HCEC 1CT (cell line): ENCODE measurements around the gene IQSEC2.
A peak's percentile ranks its signal among the peaks of the same experiment; 100 is the strongest.

ENCODE experiments used
- DNase-seq: peaks from one replicate; pipeline ENCODE4 v3.0.0-alpha.2; 2017

Gene IQSEC2

DNA sequence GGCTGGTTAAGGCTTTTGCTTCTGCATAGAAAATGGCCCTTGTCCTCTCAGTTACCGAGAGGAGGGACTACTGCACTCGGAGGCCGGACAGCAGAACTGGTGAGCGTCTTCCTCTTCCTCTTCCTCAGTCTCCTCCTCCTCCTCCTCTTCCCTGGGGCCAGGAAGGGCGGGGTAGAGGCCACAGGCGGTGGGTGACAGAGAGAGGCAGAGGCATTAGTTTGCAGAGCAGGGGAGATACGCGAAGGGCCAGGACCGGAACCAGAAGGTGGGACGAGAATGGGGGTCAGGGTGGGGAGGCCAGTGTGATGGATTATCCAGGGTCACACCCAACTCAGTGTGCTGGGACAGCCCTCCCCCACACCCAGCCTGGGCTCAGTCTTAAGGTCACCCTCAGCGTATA is 14.5 kb downstream of the IQSEC2 start:
- DNase-seq: no peak

DNA sequence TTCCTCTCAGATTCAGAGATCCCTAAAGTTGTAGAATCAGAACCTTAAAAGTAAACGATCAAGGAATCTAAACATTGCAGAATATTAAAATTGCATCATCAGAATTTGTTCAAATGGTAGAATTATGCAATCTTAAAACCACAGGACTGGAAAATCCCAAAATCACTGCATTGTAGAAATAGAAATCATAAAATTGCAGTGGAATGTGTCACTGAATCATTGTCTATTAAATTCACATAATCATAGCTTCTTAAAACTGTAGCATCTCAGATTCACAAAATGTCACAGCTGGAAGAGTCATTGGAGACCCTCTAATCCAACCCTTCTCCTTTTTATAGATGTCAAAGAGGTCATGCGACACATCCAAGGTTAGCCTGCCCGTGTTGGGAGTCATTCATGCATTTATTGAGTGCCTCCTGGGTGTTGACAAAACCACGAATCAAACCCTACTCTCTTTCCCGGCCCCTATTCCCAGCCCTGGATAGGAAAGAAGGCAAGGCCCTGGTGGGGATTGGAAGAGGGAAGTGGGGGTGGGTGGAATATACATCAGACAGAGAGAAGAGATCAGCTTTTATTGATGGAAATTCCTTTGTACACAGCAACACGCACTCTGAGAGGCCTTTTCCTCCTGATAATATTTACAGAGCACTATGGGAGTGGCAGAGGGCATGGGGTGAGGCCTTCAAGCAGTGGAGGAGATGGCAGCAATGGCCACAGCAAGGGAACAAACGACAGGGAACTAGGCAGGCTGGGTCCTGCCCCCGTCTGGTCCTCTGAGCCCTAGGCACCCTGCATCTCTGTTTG is 15.4 kb downstream of the IQSEC2 start:
- peak; percentile 72 for DNase-seq

- DNase-seq: peak; percentile 64
Measured at GRCh38 chrX:53263597-53264094, 17.7 kb downstream of the IQSEC2 start.

GRCh38 chrX:53262918-53263394 is 18.4 kb downstream of the IQSEC2 start:
- peak; percentile 79 for DNase-seq

GRCh38 chrX:53262189-53262917 is 19.0 kb downstream of the IQSEC2 start:
- no peak for DNase-seq

GRCh38 chrX:53261355-53261972 is 19.9 kb downstream of the IQSEC2 start:
- no peak for DNase-seq

DNA sequence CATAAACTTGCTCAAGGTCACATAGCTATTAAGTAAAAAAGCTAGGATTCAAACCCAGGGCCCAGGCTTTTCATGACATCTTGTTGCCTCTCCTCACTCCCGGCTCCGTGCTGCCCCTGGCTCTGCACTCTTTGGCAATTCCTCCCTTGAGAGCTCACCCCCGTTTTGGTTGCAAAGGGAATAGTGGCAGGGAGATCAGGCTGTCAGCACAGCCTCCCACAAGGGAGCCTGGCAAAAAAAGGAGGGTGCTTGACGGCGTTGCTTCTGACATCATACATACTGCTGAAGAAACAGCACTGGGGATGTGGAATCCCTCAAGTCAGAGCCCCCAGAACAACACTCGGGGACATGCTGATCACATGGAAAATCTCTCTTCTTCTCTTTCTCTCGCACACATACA is 20.5 kb downstream of the IQSEC2 start:
- DNase-seq: no peak

- no peak for DNase-seq
Measured at GRCh38 chrX:53257670-53258423, 23.5 kb downstream of the IQSEC2 start.

- no peak for DNase-seq
Measured at GRCh38 chrX:53257166-53257565, 24.2 kb downstream of the IQSEC2 start.

GRCh38 chrX:53256446-53257041 is 24.8 kb downstream of the IQSEC2 start:
- DNase-seq: no peak

DNA sequence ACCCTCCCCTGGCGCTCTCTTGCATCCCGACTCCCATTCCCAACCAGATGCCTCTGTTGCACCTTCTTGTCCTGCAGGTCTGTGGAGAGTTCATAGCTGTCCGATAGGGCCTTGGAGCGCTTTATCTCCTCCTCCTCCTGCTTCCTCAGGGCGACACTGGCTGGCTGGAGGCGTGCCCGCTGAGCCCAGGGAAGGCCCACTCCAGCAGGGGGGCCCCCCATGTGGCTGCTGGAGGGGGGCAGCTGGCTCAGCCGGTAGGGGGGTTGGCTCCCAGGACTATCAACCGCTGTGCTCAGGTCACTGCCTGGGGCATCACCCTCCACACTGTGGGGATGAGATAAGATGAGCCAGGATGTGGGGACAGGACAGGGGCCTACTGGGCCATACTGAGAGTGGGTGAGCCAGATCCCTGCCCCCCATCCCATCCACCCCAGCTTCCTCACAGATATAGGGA is 25.6 kb downstream of the IQSEC2 start:
- no peak for DNase-seq

- DNase-seq: no peak
Measured at GRCh38 chrX:53254570-53255461, 26.6 kb downstream of the IQSEC2 start.

GRCh38 chrX:53253293-53254020 is 27.9 kb downstream of the IQSEC2 start:
- no peak for DNase-seq

DNA sequence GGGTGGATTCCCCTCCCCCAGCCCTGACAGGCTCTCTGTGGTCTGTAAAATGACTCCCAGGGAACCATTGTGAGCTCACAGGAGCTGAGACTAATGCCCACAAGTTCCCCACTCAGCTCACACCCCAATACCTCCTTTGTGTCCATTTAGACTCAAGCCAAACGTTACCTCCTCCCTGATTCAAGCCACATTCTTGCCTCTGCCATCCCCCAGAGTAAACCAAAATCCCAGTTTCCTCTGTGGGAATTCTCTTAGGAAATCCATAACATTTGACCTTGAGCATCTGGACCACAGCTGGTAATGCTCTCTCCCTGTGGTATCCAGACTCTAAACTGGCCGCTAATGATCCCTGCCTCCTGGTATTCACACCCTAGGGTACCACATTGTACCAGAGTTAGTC is 30.1 kb downstream of the IQSEC2 start:
- DNase-seq: peak; percentile 78

DNA sequence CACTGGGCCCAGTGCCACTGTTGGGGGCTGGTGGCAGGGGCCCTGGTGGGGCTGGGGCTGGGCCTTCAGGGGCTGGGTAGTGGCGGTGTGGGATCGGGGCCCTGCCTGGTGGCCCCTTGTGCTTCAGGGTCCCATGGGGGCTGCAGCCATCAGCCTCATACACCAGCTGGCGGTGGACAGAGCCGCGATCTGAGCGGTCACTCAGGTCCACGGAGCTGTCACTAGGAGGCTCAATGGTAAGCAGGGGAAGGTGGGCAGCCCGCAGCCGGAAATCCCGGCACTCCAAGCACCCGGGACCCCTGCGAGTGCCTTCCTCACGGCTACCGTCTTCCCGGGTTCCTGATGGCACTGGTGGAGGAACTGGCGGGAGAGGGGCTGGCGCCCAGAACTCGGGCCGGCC is 30.8 kb downstream of the IQSEC2 start:
- DNase-seq: no peak

GRCh38 chrX:53249408-53250042 is 31.9 kb downstream of the IQSEC2 start:
- DNase-seq: peak; percentile 13

GRCh38 chrX:53247928-53248327 is 33.5 kb downstream of the IQSEC2 start:
- DNase-seq: no peak

GRCh38 chrX:53246231-53246630 is 35.2 kb downstream of the IQSEC2 start:
- no peak for DNase-seq

DNA sequence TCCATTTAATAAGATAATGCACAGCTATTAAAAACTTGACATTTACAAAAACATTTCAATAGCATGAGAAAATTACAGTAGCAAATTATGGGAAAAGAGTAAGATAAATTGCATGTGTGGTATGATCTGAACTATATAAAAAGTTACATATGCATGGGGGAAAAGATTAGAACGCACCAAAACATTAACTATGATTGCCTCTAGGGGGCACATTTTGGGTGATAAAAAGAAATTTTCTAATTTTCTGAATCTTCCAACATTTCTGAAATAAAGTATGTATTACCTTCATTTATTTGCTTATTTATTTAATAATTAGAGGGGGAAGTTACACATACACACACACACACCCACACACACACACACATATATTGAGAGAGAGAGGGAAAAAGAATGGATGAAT is 36.8 kb downstream of the IQSEC2 start:
- DNase-seq: no peak

DNA sequence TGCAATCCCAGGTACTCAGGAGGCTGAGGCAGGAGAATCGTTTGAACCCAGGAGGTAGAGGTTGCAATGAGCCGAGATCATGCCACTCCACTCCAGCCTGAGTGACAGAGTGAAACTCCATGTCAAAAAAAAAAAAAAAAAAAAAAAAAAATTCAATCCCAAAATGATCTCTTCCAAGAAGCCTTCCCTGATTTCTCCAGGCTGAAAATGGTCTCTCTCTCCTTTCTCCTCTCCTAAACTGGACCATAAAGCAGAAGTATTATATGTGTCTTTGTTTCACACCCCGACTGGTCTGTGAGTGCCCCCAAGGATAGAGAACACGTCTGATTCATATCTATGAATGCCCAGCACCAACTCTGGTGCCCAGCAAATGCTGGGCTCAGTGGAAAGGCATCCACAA is 39.1 kb downstream of the IQSEC2 start:
- no peak for DNase-seq
